AG04449 (cell line): ENCODE measurements around the gene ARMH3.

Experiments
- CTCF ChIA-PET: fragments of 350-600 bp; formaldehyde crosslinking; extraction: SDS; loops from one replicate; lab custom pipeline; 2021; ENCODE audit warnings: antibody characterized with exemption; lab: Yijun Ruan, JAX
- POLR2A ChIA-PET: fragments of 400-600, 350-600 bp; formaldehyde crosslinking; extraction: SDS; loops from one replicate; lab custom pipeline; 2020; ENCODE audit warnings: antibody characterized with exemption, inconsistent platforms; lab: Yijun Ruan, JAX
- DNase-seq: peaks from one replicate; pipeline ENCODE4 v3.0.0-alpha.2; 2010; ENCODE audit warnings: low read depth, low spot score
- H3K4me3 ChIP-seq: 2 replicates; pipeline ENCODE4 v1.5.1; 2011; ENCODE audit warnings: low read depth, mild to moderate bottlenecking, control low read depth, low read length
- CTCF ChIP-seq: IDR thresholded peaks from one replicate; pipeline ENCODE4 v1.5.1; 2011; ENCODE audit warnings: mild to moderate bottlenecking, moderate library complexity, low read length, control low read depth, inconsistent platforms; ENCODE audit not compliant: insufficient read depth; ENCODE audit errors: missing control alignments

ARMH3 gene

GRCh38 chr10:101817337-101818118 is 238.4 kb downstream of the ARMH3 start:
- ChIA-PET CTCF (interaction anchor here (0.7 to 2.4 kb wide), 6 partner anchors 18 to 193 kb away, joined by 3 to 12 read pairs (median 5); no protein-coding TSS in a partner anchor), POLR2A (interaction anchor here (1.1 to 1.3 kb wide), 4 partner anchors 10 to 62 kb away, joined by 3 to 7 read pairs (median 6); no protein-coding TSS in a partner anchor)
- TF ChIP-seq CTCF = no peak
- DNase-seq = peak; percentile 82
- peak overlapping the region; percentile 99 for H3K4me3 ChIP-seq

DNA sequence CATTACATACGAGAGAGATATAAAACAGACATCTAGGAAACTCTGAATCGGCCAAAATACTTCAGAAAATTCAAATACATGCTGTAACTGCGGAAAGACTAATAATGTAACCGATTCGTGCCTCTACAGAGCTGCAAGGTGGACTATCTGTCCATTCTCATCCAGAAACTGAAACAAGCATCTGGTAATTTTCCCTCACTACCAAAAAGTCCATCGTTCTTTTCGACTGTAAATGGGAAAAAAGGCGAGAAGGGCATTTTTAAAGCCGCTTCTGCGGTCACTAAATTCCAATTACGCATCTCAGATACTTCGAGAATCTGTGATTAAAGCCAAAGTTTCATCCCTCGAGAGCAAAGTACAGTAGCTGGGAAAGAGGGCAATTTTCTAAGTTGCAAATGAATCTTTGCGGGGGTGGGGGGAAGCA is 239.0 kb downstream of the ARMH3 start:
- CTCF ChIA-PET = interaction anchor here (0.6 to 1.5 kb wide), 3 partner anchors 34 to 191 kb away, joined by 3 to 5 read pairs (median 3); partner anchors contain the start of gene NPM3

GRCh38 chr10:101816376-101816775 is 239.6 kb downstream of the ARMH3 start:
- TF ChIP-seq CTCF = no peak
- DNase-seq = no peak
- CTCF ChIA-PET = interaction anchor here (0.6 to 2.1 kb wide), 6 partner anchors 12 to 193 kb away, joined by 3 to 7 read pairs (median 4); partner anchors contain the start of gene NPM3
- H3K4me3 ChIP-seq = peak overlapping the region; percentile 99
- POLR2A ChIA-PET = no interaction called here

More for the DNA sequence above, 239.0 kb downstream of the ARMH3 start:
- peak overlapping the region; percentile 99 for H3K4me3 ChIP-seq
- TF ChIP-seq CTCF = no peak
- POLR2A ChIA-PET = no interaction called here
- DNase-seq = no peak

DNA sequence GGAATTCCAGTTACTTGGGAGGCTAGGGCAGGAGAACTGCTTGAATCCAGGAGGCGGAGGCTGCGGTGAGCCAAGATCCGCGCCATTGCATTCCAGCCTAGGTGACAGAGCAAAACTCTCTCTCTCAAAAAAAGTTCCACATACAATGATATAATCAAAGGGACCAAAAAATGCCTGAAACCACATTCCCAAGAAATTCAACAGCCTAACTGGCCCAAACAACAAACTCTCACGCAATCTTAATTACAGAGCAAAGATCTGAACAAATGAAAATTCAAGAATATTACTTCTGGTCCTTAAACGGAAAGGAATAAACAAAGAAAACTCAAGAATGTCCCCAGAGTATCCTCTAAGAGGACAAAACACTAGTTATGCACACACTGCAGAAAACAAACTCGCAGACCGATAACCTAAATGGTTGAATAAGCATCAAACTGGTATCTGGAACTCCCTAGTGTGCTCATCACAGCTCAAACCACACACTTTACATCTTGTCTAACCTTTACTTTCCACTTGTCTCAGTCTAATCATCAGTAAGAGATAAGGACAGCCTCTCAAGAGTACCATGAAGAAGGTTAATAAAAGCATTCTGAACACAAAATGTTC is 241.4 kb downstream of the ARMH3 start:
- no peak for DNase-seq
- ChIA-PET CTCF (interaction anchor here (1.5 to 2.1 kb wide), 4 partner anchors 10 to 195 kb away, joined by 3 to 15 read pairs (median 5); no protein-coding TSS in a partner anchor), POLR2A (interaction anchor here (1.0 kb wide), 1 partner anchor 16 kb away, joined by 3 read pairs; no protein-coding TSS in a partner anchor)
- TF ChIP-seq CTCF = no peak
- H3K4me3 ChIP-seq = peak overlapping the region; percentile 99

DNA sequence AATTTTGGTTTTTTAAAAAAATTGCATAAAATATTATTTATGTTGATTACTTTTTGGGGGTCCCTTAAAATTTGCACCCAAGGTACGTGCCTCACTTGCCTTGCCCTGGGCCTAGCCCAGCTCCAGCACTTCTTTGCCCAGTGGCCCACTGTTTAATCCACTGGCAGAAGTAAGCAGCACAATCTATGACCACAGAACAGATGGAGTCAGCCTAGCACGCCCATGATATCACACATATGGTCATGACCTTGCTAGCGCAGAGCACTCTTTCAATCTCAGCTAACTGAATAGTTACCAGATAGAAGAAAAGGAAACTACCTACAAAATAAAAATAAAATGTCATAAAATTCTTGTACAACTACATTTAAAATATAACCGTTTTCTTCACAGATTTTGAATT is 243.4 kb downstream of the ARMH3 start:
- no peak overlapping the region for H3K4me3 ChIP-seq
- ChIA-PET CTCF (interaction anchor here (0.6 to 2.1 kb wide), 8 partner anchors 11 to 260 kb away, joined by 3 to 15 read pairs (median 4); no protein-coding TSS in a partner anchor), POLR2A (interaction anchor here (0.8 kb wide), 1 partner anchor 29 kb away, joined by 3 read pairs; no protein-coding TSS in a partner anchor)
- no peak for TF ChIP-seq CTCF
- no peak for DNase-seq
